Panc1 (cell line): Measurements from ENCODE around the gene TMPRSS11D.

Source experiments
- POLR2AphosphoS5 ChIP-seq: IDR thresholded peaks from 2 replicates; pipeline ENCODE4 v1.6.1; 2012; ENCODE audit warnings: mild to moderate bottlenecking, low read depth, low read length, moderate library complexity
- TF ChIP-seq, protein P1 (sequence below): fragments of 450-650 bp; IDR thresholded peaks from 2 replicates; pipeline ENCODE4 v1.5.1; 2017; ENCODE audit warnings: mild to moderate bottlenecking

DNA sequence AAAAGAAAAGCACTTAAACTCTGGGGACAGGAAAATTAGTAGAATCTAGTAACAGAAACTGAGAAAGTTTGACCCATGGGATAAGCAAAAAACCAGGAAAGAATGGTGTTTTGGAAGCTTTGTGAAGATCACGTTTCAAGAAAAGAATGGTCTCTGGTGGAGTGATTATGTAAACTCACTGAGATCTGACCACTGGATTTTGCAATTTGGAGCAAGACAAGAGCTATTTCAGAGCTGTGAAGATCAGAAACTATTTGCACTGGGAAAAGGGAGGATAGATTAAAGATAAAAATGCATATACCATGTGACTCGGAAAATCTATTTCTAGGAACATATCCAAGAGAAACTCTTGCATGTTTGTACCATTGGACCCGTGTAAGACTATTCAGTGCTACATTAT is 4.3 kb downstream of the TMPRSS11D start:
- TF ChIP-seq, protein P1, sequence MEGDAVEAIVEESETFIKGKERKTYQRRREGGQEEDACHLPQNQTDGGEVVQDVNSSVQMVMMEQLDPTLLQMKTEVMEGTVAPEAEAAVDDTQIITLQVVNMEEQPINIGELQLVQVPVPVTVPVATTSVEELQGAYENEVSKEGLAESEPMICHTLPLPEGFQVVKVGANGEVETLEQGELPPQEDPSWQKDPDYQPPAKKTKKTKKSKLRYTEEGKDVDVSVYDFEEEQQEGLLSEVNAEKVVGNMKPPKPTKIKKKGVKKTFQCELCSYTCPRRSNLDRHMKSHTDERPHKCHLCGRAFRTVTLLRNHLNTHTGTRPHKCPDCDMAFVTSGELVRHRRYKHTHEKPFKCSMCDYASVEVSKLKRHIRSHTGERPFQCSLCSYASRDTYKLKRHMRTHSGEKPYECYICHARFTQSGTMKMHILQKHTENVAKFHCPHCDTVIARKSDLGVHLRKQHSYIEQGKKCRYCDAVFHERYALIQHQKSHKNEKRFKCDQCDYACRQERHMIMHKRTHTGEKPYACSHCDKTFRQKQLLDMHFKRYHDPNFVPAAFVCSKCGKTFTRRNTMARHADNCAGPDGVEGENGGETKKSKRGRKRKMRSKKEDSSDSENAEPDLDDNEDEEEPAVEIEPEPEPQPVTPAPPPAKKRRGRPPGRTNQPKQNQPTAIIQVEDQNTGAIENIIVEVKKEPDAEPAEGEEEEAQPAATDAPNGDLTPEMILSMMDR: no peak
- no peak for TF ChIP-seq POLR2AphosphoS5
